Vagina (tissue), 2 donors: ENCODE measurements around the gene PLCB2. TPM values are rescaled to one million over a fixed set of nuclear protein-coding genes. Genes with fewer than 3 reads are reported as not detected.

Experiments
- DNase-seq, 2 donors: peaks; one replicate each; pipeline ENCODE4 v3.0.0-alpha.2; 2017; ENCODE audit errors: extremely low spot score in 2 of 2
- H3K27ac ChIP-seq: fragments of 200-600 bp; sonication (generic); one replicate; pipeline ENCODE4 v1.5.1; 2019
- H3K27me3 ChIP-seq: fragments of 200-600 bp; sonication (generic); one replicate; pipeline ENCODE4 v1.5.1; 2019
- H3K36me3 ChIP-seq, 2 donors: fragments of 200-600 bp; sonication (generic); one replicate each; pipeline ENCODE4 v1.5.1; 2017 to 2019
- H3K4me1 ChIP-seq: fragments of 200-600 bp; sonication (generic); one replicate; pipeline ENCODE4 v1.5.1; 2019
- H3K4me3 ChIP-seq, 2 donors: fragments of 200-600 bp; sonication (generic); 1 replicate in 1 of 2; 2 replicates in 1 of 2; pipeline ENCODE4 v1.5.1; 2016 to 2019
- H3K9me3 ChIP-seq: fragments of 200-600 bp; sonication (generic); one replicate; pipeline ENCODE4 v1.5.1; 2019
- POLR2A ChIP-seq, 2 donors: fragments of 450-650 bp; IDR thresholded peaks; one replicate each; pipeline ENCODE4 v1.6.1; 2017; ENCODE audit warnings: antibody characterized with exemption in 2 of 2, mild to moderate bottlenecking in 2 of 2, moderate library complexity in 2 of 2
- POLR2AphosphoS5 ChIP-seq, 2 donors: sonication (generic); formaldehyde crosslinking; IDR thresholded peaks; one replicate each; pipeline ENCODE4 v1.9.0; 2017; ENCODE audit warnings: antibody characterized with exemption in 2 of 2, mild to moderate bottlenecking in 2 of 2, low read depth in 1 of 2; ENCODE audit not compliant: insufficient read depth in 1 of 2
- intact Hi-C: fragments of 100-400 bp; cut with DNase I; formaldehyde crosslinking; loops from one replicate; pipeline ENCODE4 v1.15.1; 2023
- total RNA-seq: library from RNA; depleted of rRNA; stranded (reverse); fragments of >200 nt; gene quantifications from one replicate; pipeline ENCODE4 v1.2.3, GENCODE V29; 2016
- TF ChIP-seq, protein P1 (sequence below), 3 experiments: fragments of 450-650 bp in 2 of 3; fragments of 200-600 bp in 1 of 3; sonication (generic) in 1 of 3; IDR thresholded peaks; one replicate each; pipeline ENCODE4 v1.5.1; 2017 to 2019; ENCODE audit warnings: antibody characterized with exemption in 3 of 3, mild to moderate bottlenecking in 2 of 3, moderate library complexity in 2 of 3

Gene PLCB2
- total RNA-seq, 1 donor from 2014 or later = 14.0 TPM

DNA sequence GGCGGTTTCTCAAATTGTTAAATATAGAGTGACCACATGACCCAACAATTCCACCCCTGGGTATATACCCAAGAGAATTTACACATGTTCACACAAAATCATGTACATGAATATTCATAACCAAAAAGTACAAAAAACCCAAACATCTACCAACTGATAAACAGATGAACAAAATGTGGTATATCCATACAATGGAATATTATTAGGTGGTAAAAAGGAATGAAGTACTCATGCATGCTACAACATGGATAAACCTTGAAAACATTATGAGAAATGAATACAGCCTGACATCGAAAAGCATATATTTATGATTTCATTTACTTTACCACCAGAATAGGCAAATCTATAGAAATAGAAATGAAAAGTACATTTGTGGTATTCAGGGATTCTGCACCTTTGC lies 7.4 kb downstream of the PLCB2 start:
- Histone ChIP-seq H3K36me3 (no peaks in the 10 kb centered on the region), H3K27ac (no peak overlapping the region), H3K27me3 (no peaks in the 10 kb centered on the region), H3K4me1 (no peaks in the 10 kb centered on the region), H3K9me3 (no peaks in the 10 kb centered on the region), H3K4me3 (no peak overlapping the region)
- TF ChIP-seq, protein P1, sequence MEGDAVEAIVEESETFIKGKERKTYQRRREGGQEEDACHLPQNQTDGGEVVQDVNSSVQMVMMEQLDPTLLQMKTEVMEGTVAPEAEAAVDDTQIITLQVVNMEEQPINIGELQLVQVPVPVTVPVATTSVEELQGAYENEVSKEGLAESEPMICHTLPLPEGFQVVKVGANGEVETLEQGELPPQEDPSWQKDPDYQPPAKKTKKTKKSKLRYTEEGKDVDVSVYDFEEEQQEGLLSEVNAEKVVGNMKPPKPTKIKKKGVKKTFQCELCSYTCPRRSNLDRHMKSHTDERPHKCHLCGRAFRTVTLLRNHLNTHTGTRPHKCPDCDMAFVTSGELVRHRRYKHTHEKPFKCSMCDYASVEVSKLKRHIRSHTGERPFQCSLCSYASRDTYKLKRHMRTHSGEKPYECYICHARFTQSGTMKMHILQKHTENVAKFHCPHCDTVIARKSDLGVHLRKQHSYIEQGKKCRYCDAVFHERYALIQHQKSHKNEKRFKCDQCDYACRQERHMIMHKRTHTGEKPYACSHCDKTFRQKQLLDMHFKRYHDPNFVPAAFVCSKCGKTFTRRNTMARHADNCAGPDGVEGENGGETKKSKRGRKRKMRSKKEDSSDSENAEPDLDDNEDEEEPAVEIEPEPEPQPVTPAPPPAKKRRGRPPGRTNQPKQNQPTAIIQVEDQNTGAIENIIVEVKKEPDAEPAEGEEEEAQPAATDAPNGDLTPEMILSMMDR (IDR thresholded peaks at IDR 0.05) = no peak
- TF ChIP-seq POLR2A (IDR thresholded peaks at IDR 0.05) (no peak), POLR2AphosphoS5 (IDR thresholded peaks at IDR 0.05; ENCODE audit: insufficient read depth in 1 of 2, low read depth in 1 of 2) (no peak)
- DNase-seq = no peak
- intact Hi-C loops = no loop called here

DNA sequence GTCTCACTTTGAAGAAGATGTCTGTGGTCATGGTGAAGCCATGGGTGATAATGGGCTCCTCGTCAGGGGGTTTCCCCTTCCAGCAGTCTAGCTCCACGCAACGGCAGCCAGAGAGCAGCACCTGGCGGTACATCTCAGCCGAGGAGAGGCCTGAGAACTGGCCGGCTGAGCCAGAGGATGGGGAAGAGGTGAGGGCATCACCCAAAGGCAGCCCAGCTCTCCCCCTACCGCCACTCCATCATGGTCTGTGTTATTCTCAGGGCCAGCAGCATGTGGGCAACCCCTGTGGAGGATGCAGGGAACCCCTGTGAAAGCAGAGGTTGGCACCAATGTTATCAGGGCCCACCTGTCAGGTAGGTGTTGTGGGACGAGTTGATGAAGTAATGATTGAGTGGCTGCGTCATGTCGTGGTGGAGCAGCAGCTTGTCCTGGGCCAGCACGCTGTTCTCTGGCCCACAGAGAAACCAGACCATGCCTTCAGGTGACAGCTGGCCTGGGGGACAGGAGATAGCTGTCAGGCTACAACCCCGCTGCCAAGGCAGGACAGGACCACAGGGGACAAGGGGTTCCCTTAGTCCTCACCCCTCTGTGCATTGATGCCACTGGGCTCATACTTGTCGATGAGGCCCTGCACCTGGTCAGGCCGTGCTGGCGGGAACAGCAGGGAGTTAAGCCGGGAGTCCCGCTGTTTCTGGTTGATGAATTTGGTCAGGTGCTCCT lies 9.4 kb downstream of the PLCB2 start:
- Histone ChIP-seq H3K4me1 (no peaks in the 10 kb centered on the region), H3K27ac (no peak overlapping the region), H3K4me3 (no peak overlapping the region), H3K36me3 (no peaks in the 10 kb centered on the region), H3K27me3 (no peaks in the 10 kb centered on the region), H3K9me3 (no peaks in the 10 kb centered on the region)
- intact Hi-C loops = no loop called here
- TF ChIP-seq POLR2A (IDR thresholded peaks at IDR 0.05) (no peak), POLR2AphosphoS5 (IDR thresholded peaks at IDR 0.05; ENCODE audit: insufficient read depth in 1 of 2, low read depth in 1 of 2) (no peak)
- TF ChIP-seq, protein P1 (IDR thresholded peaks at IDR 0.05) = no peak
- DNase-seq = no peak

DNA sequence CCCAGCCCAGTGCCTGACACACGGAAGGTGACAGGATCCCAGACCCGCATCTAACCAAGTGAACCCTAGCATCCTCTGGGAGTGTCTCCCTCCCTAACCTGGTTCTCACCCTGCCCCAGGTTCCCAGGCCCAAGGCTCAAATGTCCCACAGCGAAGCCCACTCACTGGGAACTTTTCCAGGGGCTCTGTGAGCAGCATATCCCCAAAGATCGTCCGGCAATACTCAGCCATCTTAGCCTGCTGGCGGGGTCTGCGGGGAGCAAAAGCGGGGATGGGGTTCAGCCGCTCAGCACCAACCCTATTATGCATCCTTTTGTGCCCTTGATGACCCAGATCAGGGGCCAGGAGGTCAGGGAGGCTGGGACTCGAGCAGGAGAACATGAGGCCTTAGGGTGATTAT lies 10.4 kb downstream of the PLCB2 start:
- Histone ChIP-seq H3K36me3 (no peaks in the 10 kb centered on the region), H3K9me3 (no peaks in the 10 kb centered on the region), H3K4me3 (no peak overlapping the region), H3K27me3 (no peaks in the 10 kb centered on the region), H3K27ac (no peak overlapping the region), H3K4me1 (no peaks in the 10 kb centered on the region)
- no peak for DNase-seq
- TF ChIP-seq POLR2AphosphoS5 (IDR thresholded peaks at IDR 0.05; ENCODE audit: insufficient read depth in 1 of 2, low read depth in 1 of 2) (no peak), POLR2A (IDR thresholded peaks at IDR 0.05) (no peak)
- TF ChIP-seq, protein P1 (IDR thresholded peaks at IDR 0.05) = no peak
- intact Hi-C loops = no loop called here

DNA sequence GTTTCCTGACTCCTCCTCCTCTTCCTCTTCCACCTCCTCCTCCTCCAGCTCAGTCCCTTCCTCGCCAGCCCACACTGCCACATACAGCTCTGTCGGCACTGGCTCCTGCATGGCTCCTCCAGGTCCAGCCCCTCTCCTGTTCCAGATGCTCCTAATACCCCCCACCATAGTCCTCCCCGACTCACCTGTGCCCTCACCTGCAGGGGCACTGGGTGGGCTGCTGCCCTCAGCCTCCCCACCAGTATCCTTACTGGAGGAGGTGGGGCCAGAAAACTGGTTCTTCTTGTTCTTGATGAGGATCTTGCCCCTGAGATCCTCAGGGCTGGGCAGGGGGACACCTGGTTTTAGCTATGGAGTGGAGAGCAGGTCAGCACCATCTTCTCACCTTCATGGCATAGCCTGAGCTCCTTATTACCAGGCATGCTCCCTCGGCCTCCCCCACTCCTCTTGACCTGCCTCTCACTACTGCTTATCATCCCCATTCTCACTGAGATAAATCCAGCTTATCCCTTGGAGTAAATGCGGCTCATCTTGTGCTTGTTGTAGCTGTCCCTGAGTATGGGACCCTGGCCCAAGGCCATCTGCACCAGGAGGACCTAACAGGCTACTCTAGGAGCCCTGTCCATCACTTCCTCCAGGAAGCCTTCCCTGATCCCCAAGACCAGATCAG lies 11.0 kb downstream of the PLCB2 start:
- H3K36me3 ChIP-seq = no peaks in the 10 kb centered on the region
- no peaks in the 10 kb centered on the region for H3K9me3 ChIP-seq
- H3K4me1 ChIP-seq = peaks cover 1% of the 10 kb centered on the region
- TF ChIP-seq POLR2AphosphoS5 (IDR thresholded peaks at IDR 0.05; ENCODE audit: insufficient read depth in 1 of 2, low read depth in 1 of 2) (no peak), POLR2A (IDR thresholded peaks at IDR 0.05) (no peak)
- TF ChIP-seq, protein P1 (IDR thresholded peaks at IDR 0.05) = no peak
- no peaks in the 10 kb centered on the region for H3K27me3 ChIP-seq
- DNase-seq = no peak
- H3K27ac ChIP-seq = no peak overlapping the region
- H3K4me3 ChIP-seq = no peak overlapping the region
- intact Hi-C loops = no loop called here
